Large intestine (tissue), 3 donors: ENCODE data around the gene EEFSEC. TPM values are rescaled to one million over a fixed set of nuclear protein-coding genes. Genes with fewer than 3 reads are reported as not detected.

Source experiments
- DNase-seq, 2 donors: peaks; one replicate each; pipeline versions ENCODE4 v3.0.0 to v3.0.0-alpha.2; 2013
- H3K27ac ChIP-seq: one replicate; pipeline ENCODE4 v1.5.1; 2013; ENCODE audit warnings: low read length
- H3K27me3 ChIP-seq: 2 replicates; pipeline ENCODE4 v1.6.1; 2013; ENCODE audit warnings: low read length; ENCODE audit not compliant: control insufficient read depth, insufficient read depth
- H3K36me3 ChIP-seq: 2 replicates; pipeline ENCODE4 v1.6.1; 2013; ENCODE audit warnings: low read length; ENCODE audit not compliant: control insufficient read depth, insufficient read depth
- H3K4me1 ChIP-seq: one replicate; pipeline ENCODE4 v1.6.1; 2013; ENCODE audit warnings: low read length; ENCODE audit not compliant: control insufficient read depth, insufficient read depth
- H3K4me3 ChIP-seq: one replicate; pipeline ENCODE4 v1.5.1; 2013; ENCODE audit warnings: low read length
- H3K9me3 ChIP-seq: one replicate; pipeline ENCODE4 v1.6.1; 2013; ENCODE audit warnings: mild to moderate bottlenecking, low read depth, low read length, moderate library complexity; ENCODE audit not compliant: control insufficient read depth
- WGBS: methylation state at CpG from one replicate; pipeline ENCODE4 v1.1.5; 2013; ENCODE audit warnings: low lambda C conversion rate; ENCODE audit not compliant: insufficient coverage; 5-methylcytosine and 5-hydroxymethylcytosine counted together
- polyA plus RNA-seq: library from polyadenylated mRNA; unstranded; fragments of 120-200 nt; gene quantifications from one replicate; pipeline ENCODE4 v1.2.1, GENCODE V29; 2013

Gene EEFSEC
- polyA plus RNA-seq, 1 donor: 23.9 TPM

DNA sequence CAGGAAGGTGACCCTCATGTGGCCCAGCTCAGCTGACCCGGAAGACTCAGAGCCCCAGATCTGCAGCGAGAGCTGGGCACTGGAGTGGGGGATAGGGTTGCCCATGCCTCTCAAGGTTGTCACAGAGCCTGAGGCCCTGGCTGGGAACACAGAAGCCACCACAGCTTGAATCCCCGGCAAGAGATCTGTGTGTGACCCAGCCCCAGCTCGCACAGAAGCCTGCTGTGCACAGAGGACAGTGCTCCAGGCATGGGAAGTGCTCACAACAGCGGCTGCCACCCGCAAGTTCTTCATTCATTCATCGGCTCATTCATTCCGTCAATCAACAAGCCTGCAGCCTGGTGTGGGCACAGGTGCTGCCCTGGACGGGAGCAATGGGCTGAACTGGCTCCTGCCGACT lies 277.0 kb downstream of the EEFSEC start:
- Histone ChIP-seq H3K27me3 (peaks cover 65% of the 10 kb centered on the region), H3K36me3 (no peaks in the 10 kb centered on the region), H3K4me1 (peaks cover 9% of the 10 kb centered on the region), H3K9me3 (no peaks in the 10 kb centered on the region), H3K27ac (no peak overlapping the region), H3K4me3 (no peak overlapping the region)
- no CpG with 5 or more reads among the region's 10 CpGs for WGBS
- DNase-seq: no peak

DNA sequence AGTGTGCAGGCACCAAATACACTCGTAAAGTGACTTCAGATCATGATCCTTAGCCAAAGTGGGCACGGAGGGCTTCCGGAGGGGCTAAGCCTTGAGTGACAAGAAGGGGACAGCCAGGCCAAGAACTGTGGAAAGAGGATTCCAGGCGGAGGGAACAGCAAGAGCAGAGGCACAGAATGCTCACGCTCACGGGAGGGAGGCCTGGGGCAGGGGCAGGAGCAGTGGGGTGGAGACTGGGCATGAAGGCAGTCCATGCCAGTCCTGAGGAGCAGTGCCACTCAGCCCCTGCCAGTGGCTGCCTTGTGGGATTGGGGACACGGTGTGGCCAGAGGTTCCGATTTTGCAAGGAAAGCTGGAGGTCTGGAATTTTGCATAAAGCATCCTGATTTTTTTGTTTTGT lies 277.4 kb downstream of the EEFSEC start:
- peaks cover 69% of the 10 kb centered on the region for H3K27me3 ChIP-seq
- WGBS: no CpG with 5 or more reads among the region's 8 CpGs

DNA sequence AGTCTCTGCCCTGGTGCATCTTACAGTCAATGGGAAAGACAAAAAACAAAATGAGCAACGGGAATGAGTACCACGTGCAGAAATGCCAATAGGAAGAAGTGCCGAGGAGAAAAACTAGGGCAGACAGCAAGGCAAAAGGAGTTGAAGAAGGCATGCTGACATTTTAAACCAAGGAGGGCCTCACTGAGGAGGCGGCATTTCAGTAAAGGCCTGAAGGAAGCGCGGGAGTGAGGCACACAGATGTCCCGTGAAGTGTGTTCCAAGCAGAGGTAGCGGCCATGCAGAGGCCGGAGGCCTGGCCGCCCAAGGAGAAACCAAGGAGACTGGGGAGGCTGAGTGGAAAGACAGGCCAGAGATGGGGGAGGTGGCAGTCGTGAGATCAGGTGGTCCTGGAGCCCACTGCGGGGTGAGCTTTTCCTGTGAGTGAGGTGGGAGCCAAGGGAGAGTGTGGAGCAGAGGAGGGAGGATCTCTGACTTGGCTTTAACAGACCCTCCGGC lies 278.6 kb downstream of the EEFSEC start:
- Histone ChIP-seq H3K27me3 (peaks cover 76% of the 10 kb centered on the region), H3K27ac (no peak overlapping the region), H3K4me1 (peaks cover 4% of the 10 kb centered on the region), H3K36me3 (no peaks in the 10 kb centered on the region), H3K4me3 (no peak overlapping the region), H3K9me3 (no peaks in the 10 kb centered on the region)
- WGBS: no CpG with 5 or more reads among the region's 13 CpGs
- DNase-seq: no peak

More for the DNA sequence above, 277.4 kb downstream of the EEFSEC start:
- peaks cover 9% of the 10 kb centered on the region for H3K4me1 ChIP-seq
- H3K27ac ChIP-seq: no peak overlapping the region
- DNase-seq: no peak
- H3K36me3 ChIP-seq: no peaks in the 10 kb centered on the region
- no peaks in the 10 kb centered on the region for H3K9me3 ChIP-seq
- H3K4me3 ChIP-seq: no peak overlapping the region

GRCh38 chr3:128432301-128432970 lies 279.2 kb downstream of the EEFSEC start:
- Histone ChIP-seq H3K4me3 (no peak overlapping the region), H3K4me1 (peaks cover 4% of the 10 kb centered on the region), H3K27ac (no peak overlapping the region), H3K9me3 (no peaks in the 10 kb centered on the region), H3K36me3 (no peaks in the 10 kb centered on the region), H3K27me3 (peaks cover 72% of the 10 kb centered on the region)
- WGBS: 0% methylated on average over 1 of the region's 43 CpGs
- no peak for DNase-seq

GRCh38 chr3:128432971-128433836 lies 279.9 kb downstream of the EEFSEC start:
- H3K27me3 ChIP-seq: peaks cover 75% of the 10 kb centered on the region
- H3K27ac ChIP-seq: no peak overlapping the region
- no peak for DNase-seq
- H3K36me3 ChIP-seq: no peaks in the 10 kb centered on the region
- H3K4me3 ChIP-seq: no peak overlapping the region
- no peaks in the 10 kb centered on the region for H3K9me3 ChIP-seq
- peaks cover 4% of the 10 kb centered on the region for H3K4me1 ChIP-seq
- WGBS: 92% methylated on average over 2 of the region's 53 CpGs

DNA sequence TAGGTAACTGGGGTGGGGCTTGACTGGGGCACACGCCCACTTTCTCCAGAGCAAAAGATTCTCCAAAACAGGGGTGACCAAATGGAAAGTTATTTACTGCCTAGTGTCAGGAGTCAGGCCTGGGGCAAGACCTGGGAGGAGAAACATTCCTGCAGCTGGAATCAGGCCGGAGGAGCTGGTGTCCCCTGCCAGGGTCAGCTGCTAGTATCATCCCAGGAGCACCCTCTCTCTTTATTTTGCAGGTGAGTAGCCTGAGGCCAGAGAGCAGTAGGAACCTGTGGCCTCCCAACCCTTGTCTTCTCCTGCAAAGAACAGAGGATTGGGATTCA lies 280.5 kb downstream of the EEFSEC start:
- Histone ChIP-seq H3K36me3 (no peaks in the 10 kb centered on the region), H3K27me3 (peaks cover 74% of the 10 kb centered on the region), H3K4me3 (no peak overlapping the region), H3K9me3 (no peaks in the 10 kb centered on the region), H3K27ac (no peak overlapping the region), H3K4me1 (peaks cover 4% of the 10 kb centered on the region)
- WGBS: no CpG with 5 or more reads among the region's 2 CpGs
- DNase-seq: no peak

DNA sequence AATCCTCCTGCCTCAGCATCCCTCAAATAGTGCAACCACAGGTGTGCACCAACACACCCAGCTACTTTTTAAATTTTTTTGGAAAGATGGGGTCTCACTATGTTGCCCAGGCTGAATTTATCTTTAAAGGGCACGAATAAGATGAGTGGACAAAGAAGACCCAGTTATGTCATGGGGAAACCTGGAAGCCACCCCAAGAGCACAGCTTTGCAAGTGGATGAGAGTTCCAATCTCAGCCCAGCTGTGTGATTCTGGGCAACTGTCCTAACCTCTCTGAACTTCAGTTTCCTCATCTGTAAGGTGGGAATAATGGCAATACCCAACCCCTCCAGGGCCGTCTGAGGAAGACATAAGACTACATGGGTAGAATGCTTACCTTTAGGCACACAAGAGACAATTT lies 281.2 kb downstream of the EEFSEC start:
- H3K9me3 ChIP-seq: no peaks in the 10 kb centered on the region
- H3K36me3 ChIP-seq: no peaks in the 10 kb centered on the region
- peaks cover 78% of the 10 kb centered on the region for H3K27me3 ChIP-seq
- H3K4me3 ChIP-seq: no peak overlapping the region
- peaks cover 4% of the 10 kb centered on the region for H3K4me1 ChIP-seq
- H3K27ac ChIP-seq: no peak overlapping the region
- no peak for DNase-seq
- WGBS: no CpG with 5 or more reads among the region's 2 CpGs

DNA sequence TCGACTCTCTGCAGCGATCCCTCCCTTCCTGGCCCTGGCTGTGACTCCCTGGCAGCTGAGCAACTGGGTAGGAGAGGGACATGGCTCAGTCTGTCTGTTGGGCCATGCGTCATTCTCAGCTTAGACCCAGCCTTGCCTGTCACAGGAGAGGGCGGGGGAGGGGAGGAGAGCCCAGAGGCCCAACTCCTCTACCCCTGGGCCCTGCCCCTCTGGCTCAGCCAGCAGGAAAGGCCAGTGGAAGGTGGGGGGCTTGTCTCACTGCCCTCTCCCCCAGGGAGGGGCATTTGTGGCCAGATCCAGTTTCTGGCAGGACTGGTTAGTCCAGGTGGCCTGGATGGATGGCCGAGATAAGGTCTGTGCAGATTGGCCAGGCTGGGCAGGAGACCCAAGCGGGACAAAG lies 281.8 kb downstream of the EEFSEC start:
- no peaks in the 10 kb centered on the region for H3K9me3 ChIP-seq
- no peak overlapping the region for H3K4me3 ChIP-seq
- no peak for DNase-seq
- H3K36me3 ChIP-seq: no peaks in the 10 kb centered on the region
- no CpG with 5 or more reads among the region's 6 CpGs for WGBS
- H3K27ac ChIP-seq: no peak overlapping the region
- H3K27me3 ChIP-seq: peaks cover 78% of the 10 kb centered on the region
- peaks cover 4% of the 10 kb centered on the region for H3K4me1 ChIP-seq

- DNase-seq: no peak
- no peaks in the 10 kb centered on the region for H3K9me3 ChIP-seq
- H3K4me1 ChIP-seq: peaks cover 4% of the 10 kb centered on the region
- no CpG with 5 or more reads among the region's 5 CpGs for WGBS
- peaks cover 74% of the 10 kb centered on the region for H3K27me3 ChIP-seq
- H3K4me3 ChIP-seq: no peak overlapping the region
- H3K27ac ChIP-seq: no peak overlapping the region
- H3K36me3 ChIP-seq: no peaks in the 10 kb centered on the region
These were observed 282.3 kb downstream of the EEFSEC start for GRCh38 chr3:128435561-128435960.

DNA sequence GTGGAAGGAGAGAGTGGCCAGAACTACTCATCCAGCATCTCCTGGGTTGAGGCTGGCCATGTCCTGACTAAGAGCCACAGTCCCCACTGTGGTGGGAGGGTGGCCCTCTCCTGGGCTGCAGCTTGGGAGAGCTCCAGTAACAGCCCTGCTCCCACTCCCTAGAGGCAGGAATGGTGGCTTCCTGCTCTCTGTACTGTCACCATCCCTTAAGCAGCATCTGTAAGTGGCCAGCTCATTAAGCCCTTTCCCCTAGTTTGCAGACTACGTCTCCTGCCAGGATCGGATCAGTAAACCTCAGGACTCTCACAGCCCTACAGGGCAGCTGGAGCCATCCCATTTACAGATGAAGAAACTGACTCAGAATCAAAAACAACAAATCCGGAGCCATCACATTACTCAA lies 282.9 kb downstream of the EEFSEC start:
- no peak overlapping the region for H3K4me3 ChIP-seq
- no peaks in the 10 kb centered on the region for H3K36me3 ChIP-seq
- H3K9me3 ChIP-seq: no peaks in the 10 kb centered on the region
- no peak for DNase-seq
- peaks cover 4% of the 10 kb centered on the region for H3K4me1 ChIP-seq
- H3K27me3 ChIP-seq: peaks cover 73% of the 10 kb centered on the region
- WGBS: no CpG with 5 or more reads among the region's 3 CpGs
- no peak overlapping the region for H3K27ac ChIP-seq
